OCI-LY1 (cell line): ENCODE measurements around the gene GIT2.

Source experiments
- H2AFZ ChIP-seq: fragments of 200-600 bp; sonication (generic), shearing (Covaris generic); 2 replicates; pipeline ENCODE4 v1.6.0; 2014; ENCODE audit warnings: antibody characterized with exemption, mild to moderate bottlenecking, low read length
- H3F3A ChIP-seq: fragments of 200-600 bp; sonication (generic), shearing (Covaris generic); 2 replicates; pipeline ENCODE4 v1.6.0; 2014; ENCODE audit warnings: mild to moderate bottlenecking, antibody characterized with exemption, low read length, moderate library complexity; ENCODE audit not compliant: insufficient read depth
- H3K27ac ChIP-seq: fragments of 200-600 bp; sonication (generic); 2 replicates; pipeline ENCODE4 v1.5.1; 2014; ENCODE audit warnings: low read length, mixed run types, mild to moderate bottlenecking, low read depth; ENCODE audit not compliant: poor library complexity, severe bottlenecking
- H3K27me3 ChIP-seq: fragments of 200-600 bp; sonication (generic); 2 replicates; pipeline ENCODE4 v1.6.0; 2014; ENCODE audit warnings: antibody characterized with exemption, mild to moderate bottlenecking, low read length, moderate library complexity; ENCODE audit not compliant: insufficient read depth
- H3K36me3 ChIP-seq: fragments of 200-600 bp; sonication (generic); 2 replicates; pipeline ENCODE4 v1.6.1; 2014; ENCODE audit warnings: mild to moderate bottlenecking, antibody characterized with exemption, low read length, moderate library complexity, mixed read lengths; ENCODE audit not compliant: insufficient read depth
- H3K4me1 ChIP-seq: fragments of 200-600 bp; sonication (generic); 2 replicates; pipeline ENCODE4 v1.5.1; 2014; ENCODE audit warnings: mild to moderate bottlenecking, low read length, moderate library complexity; ENCODE audit not compliant: insufficient read depth, severe bottlenecking
- H3K4me2 ChIP-seq: fragments of 200-600 bp; sonication (generic), shearing (Covaris generic); 2 replicates; pipeline ENCODE4 v1.6.1; 2014; ENCODE audit warnings: low read length
- H3K4me3 ChIP-seq: fragments of 200-600 bp; sonication (generic); 2 replicates; pipeline ENCODE4 v1.5.1; 2014; ENCODE audit warnings: low read length, low read depth, mild to moderate bottlenecking, mixed read lengths; ENCODE audit not compliant: poor library complexity, severe bottlenecking
- H3K79me2 ChIP-seq: fragments of 200-600 bp; shearing (Covaris generic); 2 replicates; pipeline ENCODE4 v1.6.1; 2016; ENCODE audit warnings: mixed run types, low read length, mixed read lengths; ENCODE audit not compliant: insufficient read depth
- H3K9ac ChIP-seq: fragments of 200-600 bp; sonication (generic), shearing (Covaris generic); 2 replicates; pipeline ENCODE4 v1.6.1; 2014; ENCODE audit warnings: mild to moderate bottlenecking, low read length, mixed read lengths
- H3K9me2 ChIP-seq: fragments of 200-600 bp; sonication (generic), shearing (Covaris generic); 2 replicates; pipeline ENCODE4 v1.6.1; 2014; ENCODE audit warnings: low read depth, mild to moderate bottlenecking, low read length, mixed read lengths
- H3K9me3 ChIP-seq: fragments of 200-600 bp; shearing (Covaris generic); 2 replicates; pipeline ENCODE4 v1.6.1; 2014; ENCODE audit warnings: low read length, mixed read lengths
- H4K20me1 ChIP-seq: fragments of 200-600 bp; sonication (generic), shearing (Covaris generic); 2 replicates; pipeline ENCODE4 v1.6.0; 2016; ENCODE audit warnings: mild to moderate bottlenecking, low read length; ENCODE audit not compliant: insufficient read depth
- EZH2 ChIP-seq: fragments of 200-600 bp; sonication (generic), shearing (Covaris generic); IDR thresholded peaks from 2 replicates; pipeline ENCODE4 v1.8.0; 2017; ENCODE audit warnings: borderline replicate concordance, mixed run types, mild to moderate bottlenecking, antibody characterized with exemption, low read length, moderate library complexity, mixed read lengths
- TF ChIP-seq, protein P1 (sequence below): fragments of 200-600 bp; sonication (generic), shearing (Covaris generic); IDR thresholded peaks from 2 replicates; pipeline ENCODE4 v1.5.1; 2017; ENCODE audit warnings: mild to moderate bottlenecking, antibody characterized with exemption, low read length, moderate library complexity, mixed read lengths

The GIT2 gene

DNA sequence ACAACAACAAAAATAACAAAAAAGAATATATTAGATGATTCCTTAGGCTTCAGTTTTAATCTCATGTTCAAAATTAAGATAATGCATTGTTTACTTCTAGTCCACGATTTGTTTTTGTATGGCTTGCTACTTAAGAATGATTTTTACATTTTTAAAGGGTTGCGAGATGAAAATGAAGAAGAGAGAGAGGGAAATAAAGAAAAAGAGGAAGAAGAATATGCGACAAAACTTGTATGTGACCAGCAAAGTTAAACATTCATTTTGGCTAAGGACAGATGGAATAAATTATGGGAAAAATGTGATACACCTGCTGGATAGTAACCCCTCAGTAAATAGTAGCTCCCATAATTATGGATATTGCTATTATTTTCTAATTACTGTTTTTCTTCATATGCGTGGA, 1.2 kb upstream of the GIT2 start:
- Histone ChIP-seq H4K20me1 (no peaks in the 10 kb centered on the region), H3K79me2 (peaks cover 55% of the 10 kb centered on the region), H3K36me3 (no peaks in the 10 kb centered on the region), H3F3A (no peaks in the 10 kb centered on the region), H3K9me2 (no peaks in the 10 kb centered on the region), H3K4me2 (peak overlapping the region; percentile 93), H3K27ac (peak overlapping the region; percentile 83), H3K4me1 (peaks cover 60% of the 10 kb centered on the region), H3K4me3 (peak overlapping the region; percentile 88), H3K27me3 (no peaks in the 10 kb centered on the region), H3K9me3 (no peaks in the 10 kb centered on the region), H3K9ac (no peak overlapping the region; the same call in 1 of the 2 replicates), H2AFZ (no peak overlapping the region)
- TF ChIP-seq EZH2 = no peak
- TF ChIP-seq, protein P1, sequence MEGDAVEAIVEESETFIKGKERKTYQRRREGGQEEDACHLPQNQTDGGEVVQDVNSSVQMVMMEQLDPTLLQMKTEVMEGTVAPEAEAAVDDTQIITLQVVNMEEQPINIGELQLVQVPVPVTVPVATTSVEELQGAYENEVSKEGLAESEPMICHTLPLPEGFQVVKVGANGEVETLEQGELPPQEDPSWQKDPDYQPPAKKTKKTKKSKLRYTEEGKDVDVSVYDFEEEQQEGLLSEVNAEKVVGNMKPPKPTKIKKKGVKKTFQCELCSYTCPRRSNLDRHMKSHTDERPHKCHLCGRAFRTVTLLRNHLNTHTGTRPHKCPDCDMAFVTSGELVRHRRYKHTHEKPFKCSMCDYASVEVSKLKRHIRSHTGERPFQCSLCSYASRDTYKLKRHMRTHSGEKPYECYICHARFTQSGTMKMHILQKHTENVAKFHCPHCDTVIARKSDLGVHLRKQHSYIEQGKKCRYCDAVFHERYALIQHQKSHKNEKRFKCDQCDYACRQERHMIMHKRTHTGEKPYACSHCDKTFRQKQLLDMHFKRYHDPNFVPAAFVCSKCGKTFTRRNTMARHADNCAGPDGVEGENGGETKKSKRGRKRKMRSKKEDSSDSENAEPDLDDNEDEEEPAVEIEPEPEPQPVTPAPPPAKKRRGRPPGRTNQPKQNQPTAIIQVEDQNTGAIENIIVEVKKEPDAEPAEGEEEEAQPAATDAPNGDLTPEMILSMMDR = no peak

DNA sequence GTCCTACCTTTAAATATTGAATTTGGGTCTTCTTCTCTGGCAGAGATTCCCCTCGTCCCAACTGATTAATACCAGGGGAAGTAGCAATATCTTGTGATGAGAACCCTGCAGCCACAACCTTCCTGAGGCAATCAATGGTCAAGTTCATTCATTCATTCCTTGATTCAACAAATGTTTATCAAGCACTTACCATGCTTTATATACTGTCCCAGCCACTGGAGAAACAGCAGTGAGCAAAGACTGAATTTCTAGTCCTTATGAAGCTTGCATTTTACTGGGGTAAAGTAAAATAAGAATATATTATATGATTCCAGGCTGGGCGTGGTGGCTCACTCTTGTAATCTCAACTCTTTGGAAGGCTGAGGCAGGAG, 300 bp upstream of the GIT2 start:
- Histone ChIP-seq H3K79me2 (peaks cover 53% of the 10 kb centered on the region), H4K20me1 (no peaks in the 10 kb centered on the region), H3K4me2 (peak overlapping the region; percentile 96), H3K9ac (peak overlapping the region; percentile 91; the same call in 1 of the 2 replicates), H3K27me3 (no peaks in the 10 kb centered on the region), H3K4me1 (peaks cover 50% of the 10 kb centered on the region), H3K4me3 (peak overlapping the region; percentile 91), H2AFZ (no peak overlapping the region), H3K9me3 (no peaks in the 10 kb centered on the region), H3K27ac (peak overlapping the region; percentile 83), H3K36me3 (peaks cover 4% of the 10 kb centered on the region; the same call in 1 of the 2 replicates), H3K9me2 (no peaks in the 10 kb centered on the region), H3F3A (no peaks in the 10 kb centered on the region)
- TF ChIP-seq EZH2 = no peak
- TF ChIP-seq, protein P1 = no peak

DNA sequence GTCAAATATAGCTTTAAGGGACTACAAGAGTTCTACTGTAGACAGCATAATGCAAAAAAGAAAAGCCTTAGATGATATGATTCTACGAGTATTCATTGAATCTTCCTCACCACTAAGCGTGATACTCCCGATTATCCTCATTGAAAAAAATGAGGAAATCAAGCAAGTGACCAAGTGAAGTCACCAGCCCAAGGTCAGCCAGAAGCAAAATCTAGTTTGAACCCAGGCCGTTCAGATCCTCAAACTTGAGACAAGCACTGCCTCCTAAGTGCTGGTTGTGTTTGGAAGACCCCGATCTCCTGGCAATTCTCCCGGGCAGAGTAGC, 845 bp downstream of the GIT2 start:
- Histone ChIP-seq H3K4me2 (peak overlapping the region; percentile 96), H3K27me3 (no peaks in the 10 kb centered on the region), H3F3A (no peaks in the 10 kb centered on the region), H3K79me2 (peaks cover 44% of the 10 kb centered on the region), H3K9me2 (no peaks in the 10 kb centered on the region), H3K4me3 (peak overlapping the region; percentile 91), H4K20me1 (no peaks in the 10 kb centered on the region), H3K9ac (peak overlapping the region; percentile 91), H3K4me1 (peaks cover 43% of the 10 kb centered on the region), H2AFZ (no peak overlapping the region), H3K27ac (peak overlapping the region; percentile 90), H3K9me3 (no peaks in the 10 kb centered on the region), H3K36me3 (peaks cover 12% of the 10 kb centered on the region)
- no peak for TF ChIP-seq EZH2
- TF ChIP-seq, protein P1 = no peak
